ENCODE measurements around the gene ZPBP. TPM values are rescaled to one million over a fixed set of nuclear protein-coding genes. Genes with fewer than 3 reads are reported as not detected.

The ZPBP gene
- total and polyA plus RNA-seq, 2 donors (not counting 3 experiments of a cell fraction or from before 2014, with no cell fraction given), result not detected

- TF ChIP-seq EZH2 (IDR thresholded peaks at IDR 0.05; ENCODE audit: borderline replicate concordance, low read depth, low read length, severe bottlenecking) (no peak), MYC (IDR thresholded peaks at IDR 0.05; ENCODE audit: low read depth, low read length) (no peak), POLR2AphosphoS5 (IDR thresholded peaks at IDR 0.05; ENCODE audit: insufficient read depth, low read depth, low read length) (no peak), CTCF (IDR thresholded peaks at IDR 0.05; ENCODE audit: extremely low read depth in 1 of 2, insufficient read depth in 1 of 2, low read depth in 1 of 2, low read length in 2 of 2) (no peak), JUN (IDR thresholded peaks at IDR 0.05; ENCODE audit: borderline replicate concordance, insufficient read depth, insufficient read length, low read depth) (no peak), MAX (IDR thresholded peaks at IDR 0.05; ENCODE audit: insufficient read depth, insufficient read length) (no peak), FOS (IDR thresholded peaks at IDR 0.05; ENCODE audit: borderline replicate concordance, insufficient read depth, low read length) (no peak), POLR2A (IDR thresholded peaks at IDR 0.05; ENCODE audit: low read depth, low read length) (no peak), GATA2 (IDR thresholded peaks at IDR 0.05; ENCODE audit: insufficient read depth, insufficient read length, low read depth, low read length) (no peak)
- H3K4me3 ChIP-seq (replicated peaks in 1 of 3; ENCODE audit: insufficient read depth in 1 of 3, low read depth in 1 of 3, low read length in 3 of 3), result no peak overlapping the region
- H3K27ac ChIP-seq (ENCODE audit: insufficient read depth, low read depth, low read length), result no peak overlapping the region
- no TSS peak for BruUV-seq (replicated peaks)
- ChIA-PET CTCF (no interaction called here), POLR2A (no interaction called here)
- FAIRE-seq (no peak), DNase-seq (ENCODE audit: low read depth, low spot score) (no peak)
- peaks cover 3% of the 10 kb centered on the region for H3K4me1 ChIP-seq (ENCODE audit: control insufficient read depth, extremely low read depth, insufficient read depth, low read length)
- no peaks in the 10 kb centered on the region for H3K9me1 ChIP-seq (replicated peaks; ENCODE audit: control insufficient read depth, extremely low read depth, insufficient read depth, low read length)
- no peak overlapping the region for H3K9ac ChIP-seq (replicated peaks; ENCODE audit: extremely low read depth, insufficient read depth, low read length)
- H2AFZ ChIP-seq (ENCODE audit: low read depth, low read length), result no peak overlapping the region
- dilution Hi-C loops (cut with MboI; ENCODE audit: extremely low pct_ligation_motif_present, low sequenced_read_pairs), result no loop called here
- no peaks in the 10 kb centered on the region for H3K9me3 ChIP-seq (replicated peaks; ENCODE audit: control insufficient read depth, insufficient read depth, low read length)
- H3K4me2 ChIP-seq (ENCODE audit: insufficient read depth, low read length), result no peak overlapping the region
- intact Hi-C loops (cut with micrococcal nuclease), result no loop called here
- H3K36me3 ChIP-seq (ENCODE audit: control insufficient read depth in 2 of 2, extremely low read depth in 1 of 2, insufficient read depth in 2 of 2, low read length in 2 of 2), result no peaks in the 10 kb centered on the region
- no peaks in the 10 kb centered on the region for H4K20me1 ChIP-seq (replicated peaks; ENCODE audit: control insufficient read depth, extremely low read depth, insufficient read depth, low read length)
- no peaks in the 10 kb centered on the region for H3K79me2 ChIP-seq (ENCODE audit: control insufficient read depth, insufficient read depth, low read length)
- H3K27me3 ChIP-seq (ENCODE audit: control insufficient read depth in 2 of 2, insufficient read depth in 2 of 2, low read length in 2 of 2), result no peaks in the 10 kb centered on the region
Measured at GRCh38 chr7:50095634-50096033, 2.6 kb upstream of the ZPBP start.

Measured in endothelial cell of umbilical vein (primary cell).